ENCODE results near the gene SMG6.

The SMG6 gene

GRCh38 chr17:2303204-2304188 lies at the start of gene SMG6, which contains the start of gene SRR:
TSS of gene SMG6 (minus strand) at chr17:2303785. CDS start at chr17:2303720, 65 bp downstream.
TSS of gene SRR (plus strand) at chr17:2303950. CDS start at chr17:2315561, 11,611 bp downstream.
- H3K4me3 ChIP-seq (ENCODE audit: low read depth, low read length) = peak within 1 kb of the TSS; percentile 92
- no peak for TF ChIP-seq CTCF (IDR thresholded peaks at IDR 0.05; ENCODE audit: low read depth, low read length)

- no peak for TF ChIP-seq CTCF (IDR thresholded peaks at IDR 0.05; ENCODE audit: low read depth, low read length)
- H3K4me3 ChIP-seq (ENCODE audit: low read depth, low read length) = no peak overlapping the region
Measured at GRCh38 chr17:2351269-2351668, 47.7 kb upstream of the SMG6 start.

- TF ChIP-seq CTCF (IDR thresholded peaks at IDR 0.05; ENCODE audit: low read depth, low read length) = no peak
- no peak overlapping the region for H3K4me3 ChIP-seq (ENCODE audit: low read depth, low read length)
Measured at GRCh38 chr17:2347805-2348685, 44.5 kb upstream of the SMG6 start.

- no peak for TF ChIP-seq CTCF (IDR thresholded peaks at IDR 0.05; ENCODE audit: low read depth, low read length)
Measured at GRCh38 chr17:2346475-2346874, 42.9 kb upstream of the SMG6 start.

GRCh38 chr17:2344528-2344927 lies 40.9 kb upstream of the SMG6 start:
- no peak for TF ChIP-seq CTCF (IDR thresholded peaks at IDR 0.05; ENCODE audit: low read depth, low read length)

More at GRCh38 chr17:2346475-2346874, 42.9 kb upstream of the SMG6 start:
- no peak overlapping the region for H3K4me3 ChIP-seq (ENCODE audit: low read depth, low read length)

GRCh38 chr17:2343421-2343820 lies 39.8 kb upstream of the SMG6 start:
- H3K4me3 ChIP-seq (ENCODE audit: low read depth, low read length) = no peak overlapping the region
- no peak for TF ChIP-seq CTCF (IDR thresholded peaks at IDR 0.05; ENCODE audit: low read depth, low read length)

More at GRCh38 chr17:2344528-2344927, 40.9 kb upstream of the SMG6 start:
- no peak overlapping the region for H3K4me3 ChIP-seq (ENCODE audit: low read depth, low read length)

Data from WI38 (cell line).